Endothelial cell of umbilical vein (primary cell): ENCODE data around the gene UBL7. TPM values are rescaled to one million over a fixed set of nuclear protein-coding genes. Genes with fewer than 3 reads are reported as not detected.

Experiments used
- BruUV-seq: library from RNA; stranded (reverse); fragments of 400-500 nt; replicated peaks from 2 replicates; lab custom pipeline; 2021; lab: Mats Ljungman, UMichigan
- CTCF ChIA-PET: fragments of 300-600, 350-600 bp; sonication (Branson Sonifier 250); formaldehyde crosslinking; loops from one replicate; lab custom pipeline; 2021; ENCODE audit warnings: antibody characterized with exemption, inconsistent platforms; lab: Charles Lee
- POLR2A ChIA-PET: fragments of 300-600, 350-600 bp; sonication (Branson Sonifier 250); formaldehyde crosslinking; loops from one replicate; lab custom pipeline; 2021; ENCODE audit warnings: antibody characterized with exemption, inconsistent platforms; lab: Charles Lee
- DNase-seq: peaks from one replicate; pipeline ENCODE4 v3.0.0-alpha.2; 2011; ENCODE audit warnings: low read depth, low spot score
- FAIRE-seq: peaks from 2 replicates; lab custom pipeline; 2011; peaks lifted over from hg19 to GRCh38; lab: Jason Lieb, UNC
- H2AFZ ChIP-seq: 2 replicates; pipeline ENCODE4 v1.6.0; 2012; ENCODE audit warnings: low read depth, low read length, control low read depth, inconsistent platforms
- H3K27ac ChIP-seq: 2 replicates; pipeline ENCODE4 v1.5.1; 2011; ENCODE audit warnings: low read depth, mild to moderate bottlenecking, control low read depth, low read length, moderate library complexity; ENCODE audit not compliant: insufficient read depth
- H3K27me3 ChIP-seq, 2 experiments: 2 replicates each; pipeline versions ENCODE4 v1.6.0 to v1.6.1; 2011; ENCODE audit warnings: low read length in 2 of 2, mixed read lengths in 1 of 2; ENCODE audit not compliant: control insufficient read depth in 2 of 2, insufficient read depth in 2 of 2
- H3K36me3 ChIP-seq, 2 experiments: 2 replicates in 1 of 2; 3 replicates in 1 of 2; pipeline ENCODE4 v1.5.1; 2011; ENCODE audit warnings: low read length in 2 of 2, mild to moderate bottlenecking in 1 of 2, moderate library complexity in 1 of 2; ENCODE audit not compliant: control insufficient read depth in 2 of 2, insufficient read depth in 2 of 2; ENCODE audit errors: extremely low read depth in 1 of 2
- H3K4me1 ChIP-seq: 3 replicates; pipeline ENCODE4 v1.5.1; 2011; ENCODE audit warnings: mild to moderate bottlenecking, low read length; ENCODE audit not compliant: control insufficient read depth, insufficient read depth; ENCODE audit errors: extremely low read depth
- H3K4me2 ChIP-seq: 2 replicates; pipeline ENCODE4 v1.6.1; 2011; ENCODE audit warnings: low read length, control low read depth, mixed read lengths; ENCODE audit not compliant: insufficient read depth
- H3K4me3 ChIP-seq, 3 experiments: fragments of 200-600 bp in 1 of 3; sonication (generic), shearing (Covaris generic) in 1 of 3; replicated peaks in 1 of 3; 2 replicates each; pipeline ENCODE4 v1.5.1; 2011 to 2016; ENCODE audit warnings: control low read depth in 3 of 3, low read length in 3 of 3, mild to moderate bottlenecking in 2 of 3, inconsistent platforms in 1 of 3, low read depth in 1 of 3, moderate library complexity in 1 of 3; ENCODE audit not compliant: insufficient read depth in 1 of 3
- H3K79me2 ChIP-seq: 2 replicates; pipeline ENCODE4 v1.6.0; 2012; ENCODE audit warnings: low read length, inconsistent platforms; ENCODE audit not compliant: control insufficient read depth, insufficient read depth
- H3K9ac ChIP-seq: replicated peaks from 2 replicates; pipeline ENCODE3; 2011; ENCODE audit warnings: low read length, control low read depth; ENCODE audit not compliant: insufficient read depth; ENCODE audit errors: extremely low read depth
- H3K9me1 ChIP-seq: replicated peaks from 3 replicates; pipeline ENCODE4 v1.6.0; 2011; ENCODE audit warnings: mild to moderate bottlenecking, low read length; ENCODE audit not compliant: control insufficient read depth, insufficient read depth; ENCODE audit errors: extremely low read depth
- H3K9me3 ChIP-seq: replicated peaks from 2 replicates; pipeline ENCODE4 v1.5.1; 2012; ENCODE audit warnings: low read length, inconsistent platforms; ENCODE audit not compliant: control insufficient read depth, insufficient read depth
- H4K20me1 ChIP-seq: replicated peaks from 2 replicates; pipeline ENCODE3; 2011; ENCODE audit warnings: mild to moderate bottlenecking, low read length; ENCODE audit not compliant: control insufficient read depth, insufficient read depth; ENCODE audit errors: extremely low read depth
- EZH2 ChIP-seq: IDR thresholded peaks from 2 replicates; pipeline ENCODE4 v1.6.1; 2012; ENCODE audit warnings: borderline replicate concordance, low read depth, mild to moderate bottlenecking, moderate library complexity, low read length, inconsistent platforms; ENCODE audit not compliant: severe bottlenecking
- FOS ChIP-seq: IDR thresholded peaks from 2 replicates; pipeline ENCODE4 v1.6.1; 2011; ENCODE audit warnings: mild to moderate bottlenecking, low read length, moderate library complexity, borderline replicate concordance; ENCODE audit not compliant: insufficient read depth
- GATA2 ChIP-seq: IDR thresholded peaks from 2 replicates; pipeline ENCODE4 v1.7.0; 2011; ENCODE audit warnings: low read depth, mild to moderate bottlenecking, moderate library complexity, mixed read lengths, low read length; ENCODE audit not compliant: insufficient read length, insufficient read depth
- JUN ChIP-seq: IDR thresholded peaks from 2 replicates; pipeline ENCODE4 v1.6.1; 2011; ENCODE audit warnings: borderline replicate concordance, low read depth; ENCODE audit not compliant: insufficient read length, insufficient read depth
- MYC ChIP-seq: IDR thresholded peaks from one replicate; pipeline ENCODE4 v1.6.1; 2011; ENCODE audit warnings: mild to moderate bottlenecking, low read depth, low read length
- POLR2A ChIP-seq: IDR thresholded peaks from 2 replicates; pipeline ENCODE4 v1.6.1; 2012; ENCODE audit warnings: low read depth, mild to moderate bottlenecking, control low read depth, low read length
- POLR2AphosphoS5 ChIP-seq: IDR thresholded peaks from 2 replicates; pipeline ENCODE4 v1.6.1; 2012; ENCODE audit warnings: low read depth, mild to moderate bottlenecking, control low read depth, low read length, moderate library complexity; ENCODE audit not compliant: insufficient read depth
- dilution Hi-C: fragments of 300-500 bp; cut with MboI; formaldehyde crosslinking; loops from one replicate; pipeline ENCODE4 v1.15.0; 2019; ENCODE audit warnings: low sequenced_read_pairs; ENCODE audit not compliant: extremely low pct_ligation_motif_present
- intact Hi-C: fragments of 100-400 bp; cut with micrococcal nuclease; formaldehyde crosslinking; loops from one replicate; pipeline ENCODE4 v1.10.0; 2022
- polyA plus RNA-seq, 4 experiments: library from polyadenylated mRNA; depleted of rRNA in 3 of 4; stranded (reverse) in 3 of 4; unstranded in 1 of 4; fragments of >200 nt; gene quantifications; 2 replicates each; pipeline versions ENCODE4 v1.2.1 to v1.2.3, GENCODE V29; 2011 to 2012; ENCODE audit warnings: missing spikeins in 1 of 4
- total RNA-seq: library from RNA; stranded (reverse); gene quantifications from 2 replicates; pipeline ENCODE4 v1.2.3, GENCODE V29; 2021
- TF ChIP-seq, protein P1 (sequence below), 2 donors: IDR thresholded peaks; 1 replicate in 1 of 2; 2 replicates in 1 of 2; pipeline ENCODE4 v1.5.1; 2011; ENCODE audit warnings: low read length in 2 of 2, mild to moderate bottlenecking in 2 of 2, moderate library complexity in 2 of 2, control low read depth in 1 of 2, inconsistent platforms in 1 of 2, low read depth in 1 of 2; ENCODE audit not compliant: insufficient read depth in 1 of 2; ENCODE audit errors: extremely low read depth in 1 of 2

Gene UBL7
- total and polyA plus RNA-seq, 2 donors (not counting 3 experiments of a cell fraction or from before 2014, with no cell fraction given) = 32.8 to 90.4 TPM

DNA sequence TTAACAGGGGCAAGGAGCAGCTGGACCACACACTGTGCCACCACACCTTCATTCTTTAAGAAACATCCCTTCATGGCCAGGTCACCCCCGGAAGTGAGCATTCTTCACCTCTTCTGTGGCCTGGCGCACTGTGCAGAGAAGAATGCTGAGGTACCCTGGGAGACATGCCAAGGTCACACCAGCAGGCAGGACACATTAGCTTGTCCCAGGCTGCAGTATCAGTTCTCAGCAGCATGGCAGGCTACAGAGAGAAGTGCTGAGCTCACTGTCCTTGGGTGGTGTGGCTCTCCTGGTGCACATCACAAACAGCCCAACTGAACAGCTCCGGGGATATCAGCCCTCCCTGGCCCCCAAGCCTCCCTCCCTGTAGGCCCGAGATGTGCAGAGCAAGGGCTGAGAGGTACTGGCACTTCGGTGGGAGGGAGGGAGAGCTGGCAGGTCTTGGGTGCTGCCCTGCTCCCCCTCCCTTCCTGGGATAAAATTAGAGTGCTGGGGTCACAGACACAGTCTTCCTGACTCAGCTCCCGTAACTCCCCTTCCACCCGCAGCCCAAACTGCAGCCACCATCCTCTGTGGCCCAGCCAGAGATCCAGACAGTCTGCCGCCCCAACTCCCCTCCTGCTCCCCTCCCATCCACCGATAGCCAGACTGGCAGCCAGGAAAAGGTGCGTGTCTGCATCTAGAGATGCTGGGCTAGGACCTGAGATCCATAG is 40.6 kb downstream of the UBL7 start:
- dilution Hi-C loops = no loop called here
- ChIA-PET POLR2A (no interaction called here), CTCF (interaction anchor here (1.1 to 1.2 kb wide), 2 partner anchors 15 to 32 kb away, joined by 3 read pairs; no protein-coding TSS in a partner anchor)
- Histone ChIP-seq H3K27me3 (no peaks in the 10 kb centered on the region), H3K9me3 (no peaks in the 10 kb centered on the region), H3K4me2 (no peak overlapping the region), H4K20me1 (no peaks in the 10 kb centered on the region), H3K9me1 (no peaks in the 10 kb centered on the region), H3K27ac (no peak overlapping the region), H3K36me3 (no peaks in the 10 kb centered on the region), H3K4me1 (no peaks in the 10 kb centered on the region), H3K79me2 (no peaks in the 10 kb centered on the region), H2AFZ (no peak overlapping the region), H3K4me3 (no peak overlapping the region), H3K9ac (no peak overlapping the region)
- FAIRE-seq (no peak), DNase-seq (no peak)
- TF ChIP-seq, protein P1, sequence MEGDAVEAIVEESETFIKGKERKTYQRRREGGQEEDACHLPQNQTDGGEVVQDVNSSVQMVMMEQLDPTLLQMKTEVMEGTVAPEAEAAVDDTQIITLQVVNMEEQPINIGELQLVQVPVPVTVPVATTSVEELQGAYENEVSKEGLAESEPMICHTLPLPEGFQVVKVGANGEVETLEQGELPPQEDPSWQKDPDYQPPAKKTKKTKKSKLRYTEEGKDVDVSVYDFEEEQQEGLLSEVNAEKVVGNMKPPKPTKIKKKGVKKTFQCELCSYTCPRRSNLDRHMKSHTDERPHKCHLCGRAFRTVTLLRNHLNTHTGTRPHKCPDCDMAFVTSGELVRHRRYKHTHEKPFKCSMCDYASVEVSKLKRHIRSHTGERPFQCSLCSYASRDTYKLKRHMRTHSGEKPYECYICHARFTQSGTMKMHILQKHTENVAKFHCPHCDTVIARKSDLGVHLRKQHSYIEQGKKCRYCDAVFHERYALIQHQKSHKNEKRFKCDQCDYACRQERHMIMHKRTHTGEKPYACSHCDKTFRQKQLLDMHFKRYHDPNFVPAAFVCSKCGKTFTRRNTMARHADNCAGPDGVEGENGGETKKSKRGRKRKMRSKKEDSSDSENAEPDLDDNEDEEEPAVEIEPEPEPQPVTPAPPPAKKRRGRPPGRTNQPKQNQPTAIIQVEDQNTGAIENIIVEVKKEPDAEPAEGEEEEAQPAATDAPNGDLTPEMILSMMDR (IDR thresholded peaks at IDR 0.05; ENCODE audit: extremely low read depth in 1 of 2, insufficient read depth in 1 of 2, low read depth in 1 of 2, low read length in 2 of 2) = no peak
- TF ChIP-seq GATA2 = no peak
- TF ChIP-seq JUN = no peak
- TF ChIP-seq POLR2A = no peak
- BruUV-seq = no TSS peak
- intact Hi-C loops = no loop called here

DNA sequence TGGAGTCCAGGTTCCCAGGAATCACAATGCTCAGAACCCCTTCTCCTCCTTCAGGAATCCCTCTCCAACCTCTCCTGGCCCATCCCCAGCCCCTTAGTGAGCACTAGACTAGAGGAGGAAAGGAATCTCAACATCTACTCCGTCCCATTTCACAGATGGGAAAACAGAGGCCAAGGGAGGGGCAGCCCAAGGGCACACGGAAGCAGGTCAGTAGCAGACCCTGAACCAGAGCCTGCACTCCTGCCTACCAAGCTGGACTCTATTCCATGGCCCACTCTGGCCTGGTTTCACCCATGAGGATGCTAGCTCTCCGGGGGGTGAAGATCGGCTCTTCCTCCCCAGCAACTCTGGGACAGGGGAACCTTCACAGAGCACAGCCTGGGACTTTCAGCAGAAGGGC is 41.5 kb downstream of the UBL7 start:
- Histone ChIP-seq H4K20me1 (no peaks in the 10 kb centered on the region), H3K9me1 (no peaks in the 10 kb centered on the region), H3K27ac (no peak overlapping the region), H3K9me3 (no peaks in the 10 kb centered on the region), H3K4me1 (no peaks in the 10 kb centered on the region), H3K79me2 (no peaks in the 10 kb centered on the region), H3K36me3 (no peaks in the 10 kb centered on the region), H3K4me2 (no peak overlapping the region), H3K27me3 (no peaks in the 10 kb centered on the region), H3K9ac (no peak overlapping the region), H3K4me3 (no peak overlapping the region), H2AFZ (no peak overlapping the region)
- FAIRE-seq (no peak), DNase-seq (no peak)
- ChIA-PET POLR2A (no interaction called here), CTCF (interaction anchor here (1.1 to 1.2 kb wide), 2 partner anchors 10 to 14 kb away, joined by 3 read pairs; no protein-coding TSS in a partner anchor)
- no TSS peak for BruUV-seq
- dilution Hi-C loops (no loop called here), intact Hi-C loops (no loop called here)
- TF ChIP-seq POLR2AphosphoS5 (no peak), POLR2A (no peak), JUN (no peak), FOS (no peak), MYC (no peak), EZH2 (no peak)
- TF ChIP-seq, protein P1 (IDR thresholded peaks at IDR 0.05; ENCODE audit: extremely low read depth in 1 of 2, insufficient read depth in 1 of 2, low read depth in 1 of 2, low read length in 2 of 2) = no peak
